SK-N-SH (cell line): Measurements from ENCODE around the gene POP5. TPM values are rescaled to one million over a fixed set of nuclear protein-coding genes. Genes with fewer than 3 reads are reported as not detected.

Experiments used
- CTCF ChIA-PET: fragments of 300-600, 350-600 bp; formaldehyde crosslinking; extraction: SDS; loops from one replicate; lab custom pipeline; 2021; lab: Yijun Ruan, JAX
- POLR2A ChIA-PET: fragments of 350-600 bp; sonication (Branson Sonifier 250); formaldehyde crosslinking; extraction: SDS; loops from one replicate; lab custom pipeline; 2020; ENCODE audit warnings: antibody characterized with exemption, inconsistent platforms; lab: Yijun Ruan, JAX
- DNase-seq: peaks from one replicate; pipeline ENCODE4 v3.0.0; 2012
- H2AFZ ChIP-seq: fragments of 200-600 bp; sonication (generic); 2 replicates; pipeline ENCODE4 v1.8.1; 2016; ENCODE audit warnings: antibody characterized with exemption, mild to moderate bottlenecking, low read depth
- H3F3A ChIP-seq: fragments of 200-600 bp; sonication (generic); replicated peaks from 2 replicates; pipeline ENCODE3; 2016; ENCODE audit warnings: antibody characterized with exemption, mild to moderate bottlenecking; ENCODE audit not compliant: insufficient read depth
- H3K27ac ChIP-seq, 2 experiments: fragments of 200-500 bp in 1 of 2; fragments of 200-600 bp in 1 of 2; sonication (Bioruptor generic) in 1 of 2; sonication (generic), shearing (Covaris generic) in 1 of 2; 2 replicates each; pipeline versions ENCODE4 v1.5.1 to v1.6.1; 2014 to 2016; ENCODE audit warnings: low read depth in 2 of 2, inconsistent platforms in 1 of 2, low read length in 1 of 2, mild to moderate bottlenecking in 1 of 2, mixed read lengths in 1 of 2
- H3K27me3 ChIP-seq: fragments of 200-600 bp; sonication (generic), shearing (Covaris generic); 2 replicates; pipeline ENCODE4 v1.6.1; 2016; ENCODE audit warnings: mixed run types; ENCODE audit not compliant: insufficient read depth
- H3K36me3 ChIP-seq, 2 experiments: fragments of 200-500 bp in 1 of 2; fragments of 200-600 bp in 1 of 2; sonication (Bioruptor generic) in 1 of 2; sonication (generic) in 1 of 2; replicated peaks in 1 of 2; 2 replicates each; pipeline versions ENCODE3 to v1.5.1; 2014 to 2016; ENCODE audit warnings: low read length in 1 of 2, mild to moderate bottlenecking in 1 of 2; ENCODE audit not compliant: insufficient read depth in 2 of 2, control insufficient read depth in 1 of 2
- H3K4me1 ChIP-seq, 2 experiments: fragments of 200-500 bp in 1 of 2; fragments of 200-600 bp in 1 of 2; sonication (Bioruptor generic) in 1 of 2; sonication (generic), shearing (Covaris generic) in 1 of 2; 2 replicates each; pipeline versions ENCODE4 v1.5.1 to v1.6.1; 2014 to 2016; ENCODE audit warnings: low read depth in 1 of 2, low read length in 1 of 2, mixed run types in 1 of 2; ENCODE audit not compliant: insufficient read depth in 2 of 2, control insufficient read depth in 1 of 2
- H3K4me2 ChIP-seq: fragments of 200-600 bp; sonication (generic), shearing (Covaris generic); 2 replicates; pipeline ENCODE4 v1.6.1; 2017; ENCODE audit warnings: mixed run types
- H3K4me3 ChIP-seq, 2 experiments: fragments of 200-500 bp in 1 of 2; fragments of 200-600 bp in 1 of 2; sonication (Bioruptor generic) in 1 of 2; sonication (generic), shearing (Covaris generic) in 1 of 2; 2 replicates each; pipeline versions ENCODE4 v1.5.1 to v1.8.1; 2014 to 2016; ENCODE audit warnings: low read depth in 2 of 2, inconsistent platforms in 1 of 2, low read length in 1 of 2, mild to moderate bottlenecking in 1 of 2, mixed read lengths in 1 of 2, moderate library complexity in 1 of 2
- H3K79me2 ChIP-seq: fragments of 200-600 bp; sonication (generic); 2 replicates; pipeline ENCODE4 v1.8.1; 2017; ENCODE audit warnings: mild to moderate bottlenecking; ENCODE audit not compliant: insufficient read depth
- H3K9ac ChIP-seq: fragments of 200-600 bp; sonication (generic); 2 replicates; pipeline ENCODE4 v1.6.1; 2017; ENCODE audit warnings: mixed run types
- H3K9me2 ChIP-seq: fragments of 200-600 bp; sonication (generic); 2 replicates; pipeline ENCODE4 v1.6.1; 2017; ENCODE audit warnings: mixed run types
- H3K9me3 ChIP-seq: fragments of 200-600 bp; sonication (generic); 2 replicates; pipeline ENCODE4 v1.6.1; 2017; ENCODE audit warnings: mixed run types, mild to moderate bottlenecking, moderate library complexity
- H4K20me1 ChIP-seq: fragments of 200-600 bp; sonication (generic); 2 replicates; pipeline ENCODE4 v1.6.1; 2017; ENCODE audit warnings: mild to moderate bottlenecking, mixed run types; ENCODE audit not compliant: insufficient read depth
- FOSL2 ChIP-seq: IDR thresholded peaks from 2 replicates; pipeline ENCODE4 v1.4.0; 2012; ENCODE audit warnings: low read depth, mild to moderate bottlenecking, moderate library complexity, borderline replicate concordance
- FOXM1 ChIP-seq: IDR thresholded peaks from 2 replicates; pipeline ENCODE4 v1.4.0; 2012; ENCODE audit warnings: low read depth, mild to moderate bottlenecking
- GATA2 ChIP-seq: sonication (generic); formaldehyde crosslinking; IDR thresholded peaks from 2 replicates; pipeline ENCODE4 v1.5.0; 2020; ENCODE audit warnings: mild to moderate bottlenecking, missing genetic modification reagents
- NRF1 ChIP-seq: IDR thresholded peaks from 2 replicates; pipeline ENCODE4 v1.6.1; 2012; ENCODE audit warnings: low read depth, mild to moderate bottlenecking, low read length
- RAD21 ChIP-seq: IDR thresholded peaks from 2 replicates; pipeline ENCODE4 v1.6.1; 2012; ENCODE audit warnings: mild to moderate bottlenecking, low read length
- RCOR1 ChIP-seq: fragments of 150-350 bp; IDR thresholded peaks from 2 replicates; pipeline ENCODE4 v1.6.1; 2017; ENCODE audit warnings: antibody characterized with exemption, low read length
- RXRA ChIP-seq: IDR thresholded peaks from 2 replicates; pipeline ENCODE4 v1.4.0; 2012; ENCODE audit warnings: low read depth, mild to moderate bottlenecking, borderline replicate concordance
- SIN3A ChIP-seq: IDR thresholded peaks from 2 replicates; pipeline ENCODE4 v1.6.1; 2012; ENCODE audit warnings: low read depth, mild to moderate bottlenecking, low read length, moderate library complexity, borderline replicate concordance
- WGBS: methylation state at CpG from one replicate; pipeline ENCODE4 v1.1.6; 2017; ENCODE audit warnings: low lambda C conversion rate; 5-methylcytosine and 5-hydroxymethylcytosine counted together
- polyA plus RNA-seq, 3 experiments: library from polyadenylated mRNA; depleted of rRNA; stranded (reverse); fragments of >200 nt; gene quantifications; 2 replicates each; pipeline ENCODE4 v1.2.3, GENCODE V29; 2012
- TF ChIP-seq, protein P1 (sequence below): fragments of 200-600 bp; sonication (generic); IDR thresholded peaks from 2 replicates; pipeline ENCODE4 v1.6.1; 2017; ENCODE audit warnings: antibody characterized with exemption, mild to moderate bottlenecking, moderate library complexity
- TF ChIP-seq, protein P2 (sequence below): fragments of 150-350 bp; IDR thresholded peaks from 2 replicates; pipeline ENCODE4 v1.6.1; 2016; ENCODE audit warnings: mild to moderate bottlenecking, low read depth, low read length
- TF ChIP-seq, protein P3 (sequence below): fragments of 150-350 bp; IDR thresholded peaks from 2 replicates; pipeline ENCODE4 v1.6.1; 2017; ENCODE audit warnings: antibody characterized with exemption, low read length, low read depth, borderline replicate concordance

The POP5 gene
- polyA plus RNA-seq, 1 of the 3 experiments (the other 2 are of a cell fraction): 129 TPM

DNA sequence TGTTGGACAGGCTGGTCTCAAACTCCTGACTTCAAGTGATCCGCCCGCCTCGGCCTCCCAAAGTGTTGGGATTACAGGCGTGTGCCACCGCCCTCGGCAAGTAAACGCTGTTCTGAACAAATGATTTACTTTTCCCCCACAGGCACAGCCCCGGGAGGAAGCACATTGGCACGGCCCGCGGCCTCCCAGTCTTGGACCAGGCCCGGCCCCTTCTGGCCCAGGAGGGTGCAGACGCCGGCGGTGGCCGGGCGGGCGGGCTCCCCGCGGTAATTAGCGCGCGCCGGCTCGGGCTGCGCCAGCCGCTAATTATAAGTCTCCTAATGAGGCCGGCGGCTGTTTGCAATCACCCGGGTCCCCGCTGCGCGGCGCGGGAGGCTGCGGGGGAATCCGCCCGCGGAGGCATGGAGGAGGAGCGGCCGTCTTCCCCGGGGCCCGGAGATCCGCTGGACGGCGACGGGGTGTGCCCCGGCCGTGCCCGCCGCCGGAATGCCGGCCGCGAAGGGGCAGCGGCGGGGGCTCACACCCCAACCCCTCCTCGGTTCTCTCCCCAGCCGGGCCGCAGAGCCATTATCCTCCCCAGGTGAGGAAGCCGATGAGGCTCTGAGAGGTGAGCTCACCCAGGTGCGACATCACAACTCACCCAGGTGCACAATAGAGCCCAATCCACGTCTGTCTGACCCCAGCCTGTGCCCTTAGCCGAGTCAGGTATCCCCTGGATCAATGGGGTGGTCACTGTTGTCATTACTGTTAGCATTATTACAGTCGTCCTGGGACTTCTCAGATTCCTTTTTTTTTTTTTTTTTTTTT, 3.3 kb upstream of the POP5 start:
- Histone ChIP-seq H3F3A (no peaks in the 10 kb centered on the region), H3K4me1 (peaks cover 0 to 8% of the 10 kb centered on the region in 2 experiments; a peak in 2 of 4 replicates), H2AFZ (peak overlapping the region; percentile 67), H3K79me2 (peaks cover 15% of the 10 kb centered on the region; the same call in 1 of the 2 replicates), H3K27ac (no peak overlapping the region), H3K4me3 (peak overlapping the region; percentile 39 to 44; a peak in 3 of 4 replicates), H3K9me3 (no peaks in the 10 kb centered on the region), H3K27me3 (no peaks in the 10 kb centered on the region), H3K9ac (no peak overlapping the region), H4K20me1 (no peaks in the 10 kb centered on the region), H3K36me3 (peaks cover under 1% of the 10 kb centered on the region in 2 experiments), H3K4me2 (peak overlapping the region; percentile 51), H3K9me2 (no peaks in the 10 kb centered on the region)
- ChIA-PET CTCF (interaction anchor here (0.6 to 5.2 kb wide), 14 partner anchors 8 to 522 kb away, joined by 3 to 94 read pairs (median 6); partner anchors contain the start of genes CABP1 and UNC119B), POLR2A (interaction anchor here (0.6 kb wide), 1 partner anchor 383 kb away, joined by 3 read pairs; no protein-coding TSS in a partner anchor)
- peak; percentile 77 for DNase-seq
- 37% methylated on average over 24 of the region's 65 CpGs for WGBS
- no peak for TF ChIP-seq RCOR1
- TF ChIP-seq RXRA: no peak
- peak; percentile 18; the same call in 1 of the 2 replicates for TF ChIP-seq RAD21
- TF ChIP-seq FOSL2: no peak
- TF ChIP-seq, protein P1, sequence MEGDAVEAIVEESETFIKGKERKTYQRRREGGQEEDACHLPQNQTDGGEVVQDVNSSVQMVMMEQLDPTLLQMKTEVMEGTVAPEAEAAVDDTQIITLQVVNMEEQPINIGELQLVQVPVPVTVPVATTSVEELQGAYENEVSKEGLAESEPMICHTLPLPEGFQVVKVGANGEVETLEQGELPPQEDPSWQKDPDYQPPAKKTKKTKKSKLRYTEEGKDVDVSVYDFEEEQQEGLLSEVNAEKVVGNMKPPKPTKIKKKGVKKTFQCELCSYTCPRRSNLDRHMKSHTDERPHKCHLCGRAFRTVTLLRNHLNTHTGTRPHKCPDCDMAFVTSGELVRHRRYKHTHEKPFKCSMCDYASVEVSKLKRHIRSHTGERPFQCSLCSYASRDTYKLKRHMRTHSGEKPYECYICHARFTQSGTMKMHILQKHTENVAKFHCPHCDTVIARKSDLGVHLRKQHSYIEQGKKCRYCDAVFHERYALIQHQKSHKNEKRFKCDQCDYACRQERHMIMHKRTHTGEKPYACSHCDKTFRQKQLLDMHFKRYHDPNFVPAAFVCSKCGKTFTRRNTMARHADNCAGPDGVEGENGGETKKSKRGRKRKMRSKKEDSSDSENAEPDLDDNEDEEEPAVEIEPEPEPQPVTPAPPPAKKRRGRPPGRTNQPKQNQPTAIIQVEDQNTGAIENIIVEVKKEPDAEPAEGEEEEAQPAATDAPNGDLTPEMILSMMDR: peak; percentile 19
- TF ChIP-seq, protein P2, sequence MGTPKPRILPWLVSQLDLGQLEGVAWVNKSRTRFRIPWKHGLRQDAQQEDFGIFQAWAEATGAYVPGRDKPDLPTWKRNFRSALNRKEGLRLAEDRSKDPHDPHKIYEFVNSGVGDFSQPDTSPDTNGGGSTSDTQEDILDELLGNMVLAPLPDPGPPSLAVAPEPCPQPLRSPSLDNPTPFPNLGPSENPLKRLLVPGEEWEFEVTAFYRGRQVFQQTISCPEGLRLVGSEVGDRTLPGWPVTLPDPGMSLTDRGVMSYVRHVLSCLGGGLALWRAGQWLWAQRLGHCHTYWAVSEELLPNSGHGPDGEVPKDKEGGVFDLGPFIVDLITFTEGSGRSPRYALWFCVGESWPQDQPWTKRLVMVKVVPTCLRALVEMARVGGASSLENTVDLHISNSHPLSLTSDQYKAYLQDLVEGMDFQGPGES: no peak
- TF ChIP-seq, protein P3, sequence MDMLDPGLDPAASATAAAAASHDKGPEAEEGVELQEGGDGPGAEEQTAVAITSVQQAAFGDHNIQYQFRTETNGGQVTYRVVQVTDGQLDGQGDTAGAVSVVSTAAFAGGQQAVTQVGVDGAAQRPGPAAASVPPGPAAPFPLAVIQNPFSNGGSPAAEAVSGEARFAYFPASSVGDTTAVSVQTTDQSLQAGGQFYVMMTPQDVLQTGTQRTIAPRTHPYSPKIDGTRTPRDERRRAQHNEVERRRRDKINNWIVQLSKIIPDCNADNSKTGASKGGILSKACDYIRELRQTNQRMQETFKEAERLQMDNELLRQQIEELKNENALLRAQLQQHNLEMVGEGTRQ: no peak
- TF ChIP-seq NRF1: no peak
- TF ChIP-seq FOXM1: no peak
- no peak for TF ChIP-seq SIN3A
- no peak for TF ChIP-seq GATA2 (CRISPR knock-in tag)
